HepG2 (cell line): ENCODE measurements around the gene ZNF512B. TPM values are rescaled to one million over a fixed set of nuclear protein-coding genes. Genes with fewer than 3 reads are reported as not detected.
A peak's percentile ranks its signal among the peaks of the same experiment; 100 is the strongest.

Experiments used
- HOXA9 ChIP-seq: sonication (generic); formaldehyde crosslinking; IDR thresholded peaks from 2 replicates; pipeline ENCODE4 v1.8.1; 2022; ENCODE audit warnings: missing genetic modification reagents, mild to moderate bottlenecking, moderate library complexity, borderline replicate concordance
- LRRFIP1 ChIP-seq: sonication (generic); formaldehyde crosslinking; conservative IDR thresholded peaks from 2 replicates; pipeline ENCODE4 v1.4.0; 2020; ENCODE audit warnings: missing genetic modification reagents
- MXD3 ChIP-seq: IDR thresholded peaks from 2 replicates; pipeline ENCODE4 v1.6.1; 2016; ENCODE audit warnings: mild to moderate bottlenecking, missing biosample characterization, missing genetic modification reagents
- MZF1 ChIP-seq: sonication (generic); formaldehyde crosslinking; IDR thresholded peaks from 2 replicates; pipeline ENCODE4 v1.8.1; 2023; ENCODE audit warnings: mild to moderate bottlenecking, missing genetic modification reagents, borderline replicate concordance
- TBL1XR1 ChIP-seq: fragments of 150-350 bp; IDR thresholded peaks from 2 replicates; pipeline ENCODE4 v1.6.1; 2014; ENCODE audit warnings: borderline replicate concordance, low read length; ENCODE audit not compliant: partially characterized antibody
- ZBTB40 ChIP-seq, 2 experiments: fragments of 450-650 bp in 1 of 2; sonication (generic) in 1 of 2; formaldehyde crosslinking in 1 of 2; IDR thresholded peaks; 2 replicates each; pipeline versions ENCODE4 v1.6.1 to v1.8.0; 2016 to 2022; ENCODE audit warnings: antibody characterized with exemption in 1 of 2, mild to moderate bottlenecking in 1 of 2, missing genetic modification reagents in 1 of 2
- ZNF556 ChIP-seq: sonication (generic); formaldehyde crosslinking; IDR thresholded peaks from 2 replicates; pipeline ENCODE4 v1.4.0; 2020; ENCODE audit warnings: mild to moderate bottlenecking, missing genetic modification reagents, borderline replicate concordance
- ZNF687 ChIP-seq: sonication (generic); formaldehyde crosslinking; IDR thresholded peaks from 2 replicates; pipeline ENCODE4 v1.5.1; 2020; ENCODE audit warnings: mild to moderate bottlenecking, missing genetic modification reagents, moderate library complexity
- ZNF768 ChIP-seq: sonication (generic); formaldehyde crosslinking; IDR thresholded peaks from 2 replicates; pipeline ENCODE4 v1.4.0; 2020; ENCODE audit warnings: missing genetic modification reagents
- polyA plus RNA-seq, 8 experiments: library from polyadenylated mRNA; depleted of rRNA in 3 of 8; stranded (reverse) in 7 of 8; unstranded in 1 of 8; fragments of >200 nt; fragmentation: Illumina TruSeq in 4 of 8; extraction: Trizol in 4 of 8; gene quantifications; 2 replicates each; pipeline versions ENCODE4 v1.2.1 to v1.2.3, GENCODE V29; 2011 to 2016; ENCODE audit warnings: low read depth in 4 of 8, missing spikeins in 1 of 8, mixed read lengths in 1 of 8; ENCODE audit not compliant: insufficient read depth in 1 of 8
- total RNA-seq, 5 experiments: library from RNA; depleted of rRNA; stranded (reverse); fragments of >200 nt; fragmentation: Illumina TruSeq; extraction: Trizol; gene quantifications; 2 replicates each; pipeline ENCODE4 v1.2.3, GENCODE V29; 2016; ENCODE audit warnings: low read depth in 1 of 5

The ZNF512B gene
- total and polyA plus RNA-seq, 2 of the 13 experiments (the other 11 are each of a cell fraction or from before 2014, with no cell fraction given) = 11.5 to 30.6 TPM

GRCh38 chr20:63980806-63981728, 11.3 kb upstream of the ZNF512B start, which contains the start of gene PRPF6 (continued):
- TF ChIP-seq ZBTB40 (IDR thresholded peaks at IDR 0.05) (peak; percentile 97), ZBTB40 (CRISPR knock-in tag; IDR thresholded peaks at IDR 0.05) (peak; percentile 83), TBL1XR1 (no peak), MZF1 (peak; percentile 68; the same call in 1 of the 2 replicates), ZNF768 (peak; percentile 81; the same call in 1 of the 2 replicates), HOXA9 (peak; percentile 96), LRRFIP1 (0 out of 2 replicates have a peak, but pooled peaks have one; percentile 56), ZNF687 (peak; percentile 98), ZNF556 (CRISPR knock-in tag) (peak; percentile 97), MXD3 (CRISPR knock-in tag) (peak; percentile 98)
